Osteoblast (primary cell): ENCODE measurements around the gene PABPC1L. TPM values are rescaled to one million over a fixed set of nuclear protein-coding genes. Genes with fewer than 3 reads are reported as not detected.
A peak's percentile ranks its signal among the peaks of the same experiment; 100 is the strongest.

ENCODE experiments used
- DNase-seq: peaks from one replicate; pipeline ENCODE4 v3.0.0; 2011; ENCODE audit warnings: low spot score, mixed read lengths; ENCODE audit not compliant: insufficient read length; ENCODE audit errors: missing footprints
- H2AFZ ChIP-seq: 2 replicates; pipeline ENCODE4 v1.6.0; 2011; ENCODE audit warnings: mild to moderate bottlenecking, low read length
- H3K27ac ChIP-seq: 2 replicates; pipeline ENCODE4 v1.5.1; 2011; ENCODE audit warnings: mild to moderate bottlenecking, low read depth, low read length, moderate library complexity
- H3K27me3 ChIP-seq: 2 replicates; pipeline ENCODE4 v1.6.0; 2012; ENCODE audit warnings: mild to moderate bottlenecking, control low read depth, inconsistent platforms, low read length, moderate library complexity; ENCODE audit not compliant: insufficient read depth
- H3K36me3 ChIP-seq: 2 replicates; pipeline ENCODE4 v1.5.1; 2011; ENCODE audit warnings: mild to moderate bottlenecking, low read length, control low read depth, moderate library complexity; ENCODE audit not compliant: insufficient read depth
- H3K4me1 ChIP-seq: 2 replicates; pipeline ENCODE4 v1.5.1; 2011; ENCODE audit warnings: mild to moderate bottlenecking, low read length, control low read depth, moderate library complexity; ENCODE audit not compliant: insufficient read depth
- H3K4me2 ChIP-seq: 2 replicates; pipeline ENCODE4 v1.6.0; 2011; ENCODE audit warnings: mild to moderate bottlenecking, low read length; ENCODE audit not compliant: insufficient read depth
- H3K4me3 ChIP-seq: fragments of 200-600 bp; sonication (generic); 3 replicates; pipeline ENCODE4 v1.5.1; 2012; ENCODE audit warnings: mild to moderate bottlenecking, low read length, inconsistent platforms; ENCODE audit not compliant: insufficient read depth
- H3K79me2 ChIP-seq: 2 replicates; pipeline ENCODE4 v1.6.0; 2012; ENCODE audit warnings: mild to moderate bottlenecking, low read length, control low read depth, inconsistent platforms; ENCODE audit not compliant: insufficient read depth
- H3K9me3 ChIP-seq: 2 replicates; pipeline ENCODE4 v1.5.1; 2011; ENCODE audit warnings: low read depth, low read length, control low read depth
- H4K20me1 ChIP-seq: 2 replicates; pipeline ENCODE4 v1.6.0; 2012; ENCODE audit warnings: mild to moderate bottlenecking, low read length, control low read depth; ENCODE audit not compliant: insufficient read depth
- CTCF ChIP-seq: IDR thresholded peaks from 2 replicates; pipeline ENCODE4 v1.5.1; 2011; ENCODE audit warnings: mild to moderate bottlenecking, low read depth, low read length, moderate library complexity; ENCODE audit errors: extremely low read depth
- total RNA-seq: library from RNA; depleted of rRNA; stranded (reverse); fragments of >200 nt; gene quantifications from 2 replicates; pipeline ENCODE4 v1.2.3, GENCODE V29; 2012

Gene PABPC1L
- total RNA-seq, 1 donor, result 15.6 TPM

DNA sequence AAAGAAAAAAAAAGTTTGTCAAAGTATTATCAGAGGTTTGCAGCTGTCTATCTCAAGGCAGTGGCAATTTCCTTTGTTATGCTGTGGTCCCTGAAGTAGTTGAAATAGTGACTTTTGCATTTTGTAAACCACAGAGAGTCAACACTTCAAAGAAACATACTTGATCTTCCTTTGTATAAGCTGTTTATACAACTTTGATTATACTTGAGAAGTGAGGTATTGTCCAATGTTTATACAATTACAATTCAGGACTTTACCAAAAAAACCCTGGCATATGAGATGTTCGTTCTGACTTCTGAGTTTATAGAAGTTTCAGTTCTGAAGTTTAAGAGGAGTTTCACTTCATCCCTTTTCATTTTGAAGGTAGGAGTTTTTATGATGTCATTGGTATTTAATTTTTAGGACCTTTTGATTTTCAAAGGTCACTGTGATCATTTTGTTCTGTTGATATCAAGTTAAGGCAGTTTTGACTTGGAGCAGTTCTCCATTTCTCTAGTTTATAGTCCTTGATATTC lies 60.4 kb downstream of the PABPC1L start:
- Histone ChIP-seq H3K4me3 (no peak overlapping the region), H3K4me1 (peaks cover 26% of the 10 kb centered on the region), H3K9me3 (no peaks in the 10 kb centered on the region), H4K20me1 (peaks cover 7% of the 10 kb centered on the region), H3K27me3 (no peaks in the 10 kb centered on the region), H2AFZ (no peak overlapping the region), H3K27ac (no peak overlapping the region), H3K36me3 (peaks cover 17% of the 10 kb centered on the region), H3K79me2 (peaks cover 56% of the 10 kb centered on the region), H3K4me2 (peak overlapping the region; percentile 53)
- DNase-seq, result no peak
- TF ChIP-seq CTCF, result no peak

- Histone ChIP-seq H2AFZ (no peak overlapping the region), H3K79me2 (peaks cover 34% of the 10 kb centered on the region), H4K20me1 (peaks cover 7% of the 10 kb centered on the region), H3K4me3 (no peak overlapping the region), H3K9me3 (no peaks in the 10 kb centered on the region), H3K27me3 (no peaks in the 10 kb centered on the region), H3K4me1 (peaks cover 14% of the 10 kb centered on the region), H3K27ac (peak overlapping the region; percentile 25), H3K36me3 (peaks cover 23% of the 10 kb centered on the region), H3K4me2 (no peak overlapping the region)
- no peak for TF ChIP-seq CTCF
- peak; percentile 45 for DNase-seq
Measured at GRCh38 chr20:44973053-44973452, 63.2 kb downstream of the PABPC1L start.

DNA sequence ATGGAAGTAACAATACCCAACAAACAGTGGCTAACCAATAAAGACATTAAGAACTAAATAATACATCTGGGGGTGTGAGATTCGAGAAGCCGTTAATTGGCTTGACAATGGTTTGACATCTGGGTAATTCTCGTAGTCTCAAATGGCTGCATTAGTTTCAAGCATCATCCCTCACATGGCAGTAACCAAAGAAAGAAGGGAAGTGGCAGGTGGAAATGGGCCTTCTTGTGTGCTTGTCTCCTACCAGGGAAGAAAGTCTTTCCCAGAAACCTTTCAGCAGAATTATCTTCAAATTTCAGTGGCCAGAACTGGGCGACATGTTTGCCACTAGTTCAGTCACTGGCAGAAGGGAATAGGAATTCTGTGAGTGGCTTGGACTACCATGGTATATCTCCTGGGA lies 66.8 kb downstream of the PABPC1L start:
- H3K79me2 ChIP-seq, result peaks cover 3% of the 10 kb centered on the region
- H3K36me3 ChIP-seq, result peaks cover 33% of the 10 kb centered on the region
- H3K9me3 ChIP-seq, result no peaks in the 10 kb centered on the region
- no peak for DNase-seq
- H4K20me1 ChIP-seq, result no peaks in the 10 kb centered on the region
- H3K27me3 ChIP-seq, result no peaks in the 10 kb centered on the region
- H3K4me3 ChIP-seq, result no peak overlapping the region
- H2AFZ ChIP-seq, result no peak overlapping the region
- TF ChIP-seq CTCF, result no peak
- H3K27ac ChIP-seq, result no peak overlapping the region
- H3K4me1 ChIP-seq, result peaks cover 21% of the 10 kb centered on the region
- no peak overlapping the region for H3K4me2 ChIP-seq

GRCh38 chr20:44979090-44979621 lies 69.3 kb downstream of the PABPC1L start:
- peak; percentile 72 for DNase-seq

More at GRCh38 chr20:44979090-44979621, 69.3 kb downstream of the PABPC1L start:
- no peaks in the 10 kb centered on the region for H4K20me1 ChIP-seq
- no peak overlapping the region for H3K4me2 ChIP-seq
- peak overlapping the region; percentile 58 for H3K27ac ChIP-seq
- peaks cover 12% of the 10 kb centered on the region for H3K4me1 ChIP-seq
- peaks cover 46% of the 10 kb centered on the region for H3K36me3 ChIP-seq
- TF ChIP-seq CTCF, result no peak
- no peaks in the 10 kb centered on the region for H3K27me3 ChIP-seq
- H3K4me3 ChIP-seq, result no peak overlapping the region
- peaks cover 3% of the 10 kb centered on the region for H3K79me2 ChIP-seq
- H3K9me3 ChIP-seq, result no peaks in the 10 kb centered on the region
- no peak overlapping the region for H2AFZ ChIP-seq
